ENCODE results near the gene CLIP2. TPM values are rescaled to one million over a fixed set of nuclear protein-coding genes. Genes with fewer than 3 reads are reported as not detected.
A peak's percentile ranks its signal among the peaks of the same experiment; 100 is the strongest.
"Not testable (repeated sequence)": the region's sequence is repeated elsewhere in the genome, so short reads cannot be mapped to it uniquely, and the experiment has no call there.

Gene CLIP2
- total RNA-seq, 1 donor from 2014 or later, result 40.7 TPM

DNA sequence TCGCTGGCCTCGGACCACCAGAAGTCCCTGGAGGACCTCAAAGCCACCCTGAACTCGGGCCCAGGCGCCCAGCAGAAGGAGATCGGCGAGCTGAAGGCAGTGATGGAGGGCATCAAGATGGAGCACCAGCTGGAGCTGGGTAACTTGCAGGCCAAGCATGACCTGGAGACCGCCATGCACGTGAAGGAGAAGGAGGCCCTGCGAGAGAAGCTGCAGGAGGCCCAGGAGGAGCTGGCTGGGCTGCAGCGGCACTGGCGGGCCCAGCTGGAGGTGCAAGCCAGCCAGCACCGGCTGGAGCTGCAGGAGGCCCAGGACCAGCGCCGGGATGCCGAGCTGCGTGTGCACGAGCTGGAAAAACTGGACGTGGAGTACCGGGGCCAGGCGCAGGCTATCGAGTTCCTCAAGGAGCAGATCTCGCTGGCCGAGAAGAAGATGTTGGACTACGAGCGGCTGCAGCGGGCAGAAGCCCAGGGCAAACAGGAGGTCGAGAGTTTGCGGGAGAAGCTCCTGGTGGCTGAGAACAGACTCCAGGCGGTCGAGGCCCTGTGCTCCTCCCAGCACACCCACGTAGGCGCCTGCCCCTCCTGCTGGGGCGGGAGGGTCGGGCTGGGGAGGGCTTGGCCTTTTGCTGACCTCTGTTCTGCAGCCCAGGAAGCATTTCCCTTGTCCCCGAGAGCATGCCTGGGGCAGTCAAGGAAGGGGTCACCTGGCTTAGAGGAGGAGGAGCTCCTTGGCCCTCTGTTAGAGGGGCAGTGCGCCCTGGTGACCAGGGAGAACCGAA lies 87.2 kb downstream of the CLIP2 start:
- no peak for DNase-seq

DNA sequence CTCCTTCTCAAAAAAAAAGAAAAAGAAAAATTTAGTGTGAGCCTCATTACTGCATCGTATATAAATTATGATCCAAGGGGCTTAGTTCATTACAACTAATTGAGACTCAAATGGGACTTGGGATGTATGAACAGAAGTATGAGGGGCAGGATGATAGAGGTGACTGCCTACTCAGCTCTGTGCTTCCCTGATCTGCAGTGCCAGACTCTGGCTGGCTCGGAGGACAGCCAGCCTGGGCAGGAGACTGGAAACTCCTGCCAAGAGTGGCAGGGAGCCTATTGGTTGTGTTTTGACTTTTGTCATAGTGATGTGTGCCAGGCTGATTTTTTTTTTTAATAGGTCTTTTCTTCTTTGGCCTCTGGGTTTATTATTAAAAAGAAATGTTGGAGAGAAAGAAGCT lies 90.7 kb downstream of the CLIP2 start:
- no peak for DNase-seq

DNA sequence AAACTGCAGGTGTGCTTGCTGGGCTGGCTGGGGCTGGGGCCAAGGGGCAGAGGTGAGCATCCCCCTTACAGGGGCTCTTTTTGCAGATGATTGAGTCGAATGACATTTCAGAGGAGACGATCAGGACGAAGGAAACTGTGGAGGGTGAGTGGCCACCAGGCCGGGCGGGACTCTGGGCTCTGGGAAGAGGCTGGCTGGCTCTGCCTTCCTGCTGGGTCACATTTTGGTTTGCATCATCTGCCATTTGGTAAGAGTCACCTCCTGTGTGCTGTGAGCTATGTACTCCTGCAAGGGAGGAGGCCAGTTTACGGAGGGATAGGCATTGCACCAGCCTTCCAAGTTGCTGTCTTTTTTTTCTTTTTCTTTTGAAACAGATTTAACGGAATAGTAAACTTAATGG lies 91.5 kb downstream of the CLIP2 start:
- DNase-seq, result no peak

DNA sequence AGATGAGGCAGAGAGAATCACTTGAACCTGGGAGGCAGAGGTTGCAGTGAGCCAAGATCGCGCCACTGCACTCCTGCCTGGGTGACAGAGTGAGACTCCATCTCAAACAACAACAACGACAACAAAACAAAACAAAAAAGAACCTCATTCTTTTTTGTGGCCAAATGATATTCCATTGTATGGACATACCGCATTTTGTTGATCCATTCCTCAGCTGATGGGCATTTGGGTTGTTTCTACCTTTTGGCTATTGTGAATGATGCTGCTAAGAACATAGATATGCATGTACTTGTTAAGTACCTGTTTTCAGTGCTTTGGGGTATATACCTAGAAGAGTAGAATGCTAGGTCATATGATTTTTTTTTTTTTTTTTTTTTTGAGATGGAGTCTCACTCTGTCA lies 94.9 kb downstream of the CLIP2 start:
- DNase-seq, result not testable (repeated sequence)

DNA sequence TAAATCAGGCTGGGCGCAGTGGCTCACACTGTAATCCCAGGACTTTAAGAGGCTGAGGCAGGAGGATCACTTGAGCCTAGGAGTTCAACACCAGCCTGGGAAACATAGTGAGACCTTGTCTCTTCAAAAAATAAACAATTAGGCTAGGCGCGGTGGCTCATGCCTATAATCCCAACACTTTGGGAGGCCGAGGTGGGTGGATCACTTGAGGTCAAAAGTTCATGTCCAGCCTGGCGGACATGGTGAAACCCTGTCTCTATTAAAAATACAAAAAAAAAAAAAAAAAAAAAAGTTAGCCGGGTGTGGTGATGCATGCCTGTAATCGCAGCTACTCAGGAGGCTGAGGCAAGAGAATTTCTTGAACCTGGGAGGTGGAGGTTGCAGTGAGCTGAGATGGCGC lies 95.6 kb downstream of the CLIP2 start:
- not testable (repeated sequence) for DNase-seq

DNA sequence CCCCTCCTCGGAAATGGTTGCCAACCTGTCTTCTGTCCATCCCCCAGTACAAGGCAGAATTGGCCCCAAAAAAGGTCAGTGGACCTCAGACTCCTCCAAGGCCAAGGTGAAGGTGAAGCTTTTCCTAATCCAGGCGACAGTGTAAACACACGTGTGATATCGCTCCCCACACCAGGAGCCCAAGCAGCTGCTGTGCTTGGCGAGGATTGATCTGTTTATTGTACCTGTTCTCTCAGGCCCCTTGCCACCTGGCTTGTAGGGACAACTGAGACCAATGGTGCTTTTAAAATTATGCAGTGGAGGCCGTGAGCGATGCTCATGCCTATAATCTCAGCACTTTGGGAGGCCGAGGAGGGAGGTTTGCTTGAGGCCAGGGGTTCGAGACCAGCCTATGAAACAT lies 98.4 kb downstream of the CLIP2 start:
- no peak for DNase-seq

DNA sequence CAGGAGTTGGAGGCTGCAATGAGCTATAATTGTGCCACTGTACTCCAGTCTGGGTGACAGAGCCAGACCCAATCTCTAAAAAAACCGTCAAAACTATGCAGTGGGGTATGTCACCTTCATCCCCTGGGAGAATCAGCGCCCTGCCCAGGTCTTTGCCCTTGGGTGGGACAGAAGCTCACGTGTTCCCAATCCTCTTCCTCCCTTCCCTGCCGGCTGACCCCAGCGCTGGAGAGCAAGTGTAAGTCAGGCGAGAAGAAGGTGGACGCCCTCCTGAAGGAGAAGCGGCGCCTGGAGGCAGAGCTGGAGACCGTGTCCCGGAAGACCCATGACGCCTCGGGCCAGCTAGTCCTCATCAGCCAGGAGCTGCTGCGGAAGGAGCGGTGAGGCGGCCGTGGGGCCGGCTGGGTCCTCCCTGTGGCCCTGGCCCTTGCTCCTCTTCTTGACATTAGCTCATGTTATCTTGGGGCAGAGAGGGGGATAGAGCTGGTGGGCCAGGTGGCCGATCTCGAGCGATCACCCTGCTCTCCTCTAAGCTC lies 99.7 kb downstream of the CLIP2 start:
- no peak for DNase-seq

DNA sequence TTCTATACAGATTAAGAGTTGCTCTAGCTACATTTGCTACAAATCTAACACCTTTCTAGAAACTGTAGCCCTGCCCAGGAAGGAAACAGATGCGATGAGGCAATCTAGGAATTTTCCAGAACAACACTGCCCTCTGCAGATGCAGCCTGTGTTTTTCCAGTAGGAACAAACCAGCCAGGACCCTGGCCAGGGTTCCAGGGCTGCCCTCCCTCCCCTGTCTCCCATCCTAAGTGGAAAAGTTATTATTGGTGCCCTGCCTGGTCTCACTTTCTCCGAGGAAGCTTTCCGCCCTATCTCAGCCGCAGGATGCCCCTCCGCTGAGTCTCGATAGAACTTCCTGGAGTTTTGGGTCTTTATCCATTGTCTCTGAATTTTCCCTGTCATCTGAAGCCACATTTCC lies 104.5 kb downstream of the CLIP2 start:
- peak; percentile 75 for DNase-seq

DNA sequence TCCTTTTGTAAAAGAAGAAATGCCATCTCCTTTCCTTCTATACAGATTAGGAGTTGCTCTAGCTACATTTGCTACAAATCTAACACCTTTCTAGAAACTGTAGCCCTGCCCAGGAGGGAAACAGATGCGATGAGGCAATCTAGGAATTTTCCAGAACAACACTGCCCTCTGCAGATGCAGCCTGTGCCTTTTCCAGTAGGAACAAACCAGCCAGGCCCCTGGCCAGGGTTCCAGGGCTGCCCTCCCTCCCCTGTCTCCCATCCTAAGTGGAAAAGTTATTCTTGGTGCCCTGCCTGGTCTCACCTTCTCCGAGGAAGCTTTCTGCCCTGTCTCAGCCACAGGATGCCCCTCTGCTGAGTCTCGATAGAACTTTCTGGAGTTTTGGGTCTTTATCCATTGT lies 105.4 kb downstream of the CLIP2 start:
- DNase-seq, result peak; percentile 70

DNA sequence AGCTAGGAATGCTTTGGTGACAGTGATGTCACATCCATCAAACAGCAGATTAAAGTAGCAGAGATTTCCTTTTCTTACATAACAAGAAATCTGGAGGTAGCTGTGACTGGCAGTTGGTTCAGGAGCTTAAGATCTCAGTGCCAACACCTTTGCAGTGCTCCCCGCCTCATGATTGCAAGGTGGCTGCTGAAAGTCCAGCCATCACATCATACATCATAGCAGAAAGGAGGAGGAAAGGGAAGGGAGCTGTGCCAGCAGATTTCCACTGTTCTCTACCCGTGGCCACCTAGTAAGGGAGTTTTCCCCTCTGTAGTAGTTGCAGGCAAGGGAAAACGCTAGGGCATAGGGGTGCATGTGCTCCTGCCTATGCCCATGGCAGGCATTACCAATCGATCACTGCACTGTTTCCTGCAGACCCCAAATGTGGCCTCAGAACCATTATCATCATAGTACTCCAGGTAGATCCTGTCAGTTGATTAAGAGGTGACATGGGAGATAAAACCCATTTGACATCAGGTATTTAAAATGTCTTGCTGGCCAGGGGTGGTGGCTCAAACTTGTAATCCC lies 106.6 kb downstream of the CLIP2 start:
- no peak for DNase-seq

DNA sequence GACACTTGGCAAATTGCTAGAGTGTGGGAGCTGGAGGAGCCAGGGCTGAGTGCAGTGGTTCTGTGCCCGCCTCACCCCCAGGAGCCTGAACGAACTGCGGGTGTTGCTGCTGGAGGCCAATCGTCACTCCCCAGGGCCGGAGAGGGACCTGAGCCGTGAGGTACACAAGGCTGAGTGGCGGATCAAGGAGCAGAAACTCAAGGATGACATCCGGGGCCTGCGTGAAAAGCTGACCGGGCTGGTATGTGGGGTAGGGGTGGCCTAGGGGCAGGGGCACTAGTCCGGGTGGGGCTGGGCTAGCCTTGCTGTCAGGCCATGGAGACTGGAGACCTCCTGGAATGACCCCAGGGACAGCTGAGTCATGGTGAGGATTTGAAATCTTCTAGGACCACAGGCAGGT lies 107.8 kb downstream of the CLIP2 start:
- no peak for DNase-seq

DNA sequence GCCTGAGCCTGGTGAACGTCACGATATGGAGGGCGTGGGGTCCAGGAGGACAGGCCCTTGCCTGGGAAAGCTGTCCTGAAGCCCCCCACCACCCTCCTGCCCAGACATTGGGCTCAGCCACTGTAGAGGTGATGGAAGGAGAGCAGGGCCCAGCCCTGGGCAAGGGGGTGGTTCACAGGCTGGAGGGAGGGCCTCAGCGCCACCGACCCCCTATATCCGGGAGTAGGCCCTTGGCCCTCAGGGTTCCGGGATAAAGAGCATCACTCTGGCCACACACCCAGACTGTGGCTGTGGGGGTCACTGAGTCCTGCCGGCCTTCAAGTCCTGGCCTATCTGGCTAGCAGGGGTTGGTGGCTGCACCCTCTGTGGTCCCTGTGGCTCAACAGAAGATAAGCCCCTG lies 109.2 kb downstream of the CLIP2 start:
- DNase-seq, result no peak

DNA sequence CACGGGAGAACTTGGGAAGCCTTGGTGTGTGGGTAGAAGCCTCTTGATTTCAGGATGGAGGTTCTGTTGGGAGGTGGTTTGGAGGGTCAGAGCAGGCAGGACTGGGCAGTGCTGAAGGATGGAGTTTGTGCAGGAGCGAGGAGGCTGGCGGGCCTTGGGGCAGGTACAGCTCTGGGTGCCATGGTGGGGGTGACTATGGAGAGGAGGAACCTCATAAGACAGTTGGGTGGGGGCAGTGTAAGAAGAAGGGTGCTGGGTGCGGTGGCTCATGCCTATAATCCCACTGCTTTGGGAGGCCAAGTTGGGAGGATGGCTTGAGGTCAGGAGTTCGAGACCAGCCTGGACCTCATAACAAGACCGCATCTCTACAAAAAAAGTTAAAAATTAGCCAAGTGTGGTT lies 109.8 kb downstream of the CLIP2 start:
- no peak for DNase-seq

DNA sequence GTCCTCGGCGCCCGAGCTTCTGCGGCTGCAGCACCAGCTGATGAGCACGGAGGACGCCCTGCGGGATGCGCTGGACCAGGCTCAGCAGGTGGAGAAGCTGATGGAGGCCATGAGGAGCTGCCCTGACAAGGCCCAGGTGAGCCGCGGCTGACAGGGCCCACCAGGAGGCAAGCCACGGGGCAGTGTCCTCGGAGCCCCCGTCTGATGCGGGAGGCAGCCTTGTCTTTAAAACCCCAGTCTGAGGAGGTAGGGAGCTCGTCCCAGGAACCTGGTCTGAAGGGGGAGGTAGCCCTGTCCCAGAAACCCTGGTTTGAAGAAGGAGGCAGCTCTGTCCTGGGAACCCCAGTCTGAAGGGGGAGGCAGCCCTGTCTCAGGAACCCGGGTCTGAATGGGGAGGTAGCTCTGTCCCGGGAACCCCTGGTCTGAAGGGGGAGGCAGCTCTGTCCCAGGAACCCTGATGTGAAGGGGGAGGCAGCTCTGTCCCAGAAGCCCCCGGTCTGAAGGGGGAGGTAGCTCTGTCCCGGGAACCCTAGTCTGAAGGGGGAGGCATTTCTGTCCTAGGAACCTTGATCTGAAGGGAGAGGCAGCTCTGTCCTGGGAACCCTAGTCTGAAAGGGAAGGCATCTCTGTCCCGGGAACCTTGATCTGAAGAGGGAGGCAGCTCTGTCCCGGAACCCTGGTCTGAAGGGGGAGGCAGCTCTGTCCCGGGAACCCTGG lies 111.4 kb downstream of the CLIP2 start:
- no peak for DNase-seq

DNA sequence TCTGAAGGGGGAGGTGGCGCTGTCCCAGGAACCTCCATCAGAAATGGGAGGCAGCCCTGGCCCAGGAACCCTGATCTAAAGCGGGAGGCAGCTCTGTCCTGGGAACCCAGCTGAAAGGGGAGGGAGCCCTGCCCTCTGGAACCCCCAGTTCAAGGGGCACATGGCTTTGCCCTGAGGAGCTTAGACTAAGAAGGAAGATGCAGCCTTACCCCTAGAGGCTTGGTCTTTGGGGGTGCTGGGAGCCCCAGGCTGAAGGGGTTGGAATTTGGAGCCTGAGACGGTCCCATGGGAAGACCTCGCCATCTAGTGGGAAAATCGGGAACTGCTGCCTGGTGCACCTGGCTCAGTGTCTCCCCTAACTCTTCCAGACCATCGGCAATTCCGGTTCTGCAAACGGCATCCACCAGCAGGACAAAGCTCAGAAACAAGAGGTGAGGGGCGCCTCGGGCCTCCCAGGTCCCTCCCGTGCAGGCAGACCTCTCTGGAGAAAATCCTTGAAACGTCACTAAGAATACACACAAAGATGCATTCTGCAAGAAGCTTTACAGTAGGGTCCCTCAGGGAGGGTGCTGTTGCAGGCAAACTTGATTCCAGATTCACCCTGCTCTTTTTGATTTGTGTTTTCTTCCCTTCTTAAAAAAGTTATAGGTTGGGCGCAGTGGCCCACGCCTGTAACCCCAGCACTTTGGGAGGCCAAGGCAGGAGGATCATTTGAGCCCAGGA lies 112.1 kb downstream of the CLIP2 start:
- peak; percentile 77 for DNase-seq

DNA sequence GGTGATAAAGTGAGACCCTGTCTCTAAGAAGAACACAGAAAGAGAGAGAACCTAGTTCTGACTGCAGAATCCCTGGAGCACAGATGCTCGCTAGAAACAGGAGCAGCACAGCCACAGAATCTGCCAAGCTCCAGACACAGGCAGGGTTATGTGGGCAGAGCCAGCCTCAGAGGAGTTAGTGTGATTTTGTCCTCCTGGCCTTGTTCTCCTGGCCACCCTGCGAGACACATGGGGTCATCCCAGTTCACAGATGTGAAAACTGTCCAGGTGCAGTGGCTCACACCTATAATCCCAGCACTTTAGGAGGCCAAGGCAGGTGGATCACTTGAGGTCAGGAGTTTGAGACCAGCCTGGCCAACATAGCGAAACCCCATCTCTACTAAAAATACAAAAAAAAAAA lies 113.5 kb downstream of the CLIP2 start:
- DNase-seq, result not testable (repeated sequence)

DNA sequence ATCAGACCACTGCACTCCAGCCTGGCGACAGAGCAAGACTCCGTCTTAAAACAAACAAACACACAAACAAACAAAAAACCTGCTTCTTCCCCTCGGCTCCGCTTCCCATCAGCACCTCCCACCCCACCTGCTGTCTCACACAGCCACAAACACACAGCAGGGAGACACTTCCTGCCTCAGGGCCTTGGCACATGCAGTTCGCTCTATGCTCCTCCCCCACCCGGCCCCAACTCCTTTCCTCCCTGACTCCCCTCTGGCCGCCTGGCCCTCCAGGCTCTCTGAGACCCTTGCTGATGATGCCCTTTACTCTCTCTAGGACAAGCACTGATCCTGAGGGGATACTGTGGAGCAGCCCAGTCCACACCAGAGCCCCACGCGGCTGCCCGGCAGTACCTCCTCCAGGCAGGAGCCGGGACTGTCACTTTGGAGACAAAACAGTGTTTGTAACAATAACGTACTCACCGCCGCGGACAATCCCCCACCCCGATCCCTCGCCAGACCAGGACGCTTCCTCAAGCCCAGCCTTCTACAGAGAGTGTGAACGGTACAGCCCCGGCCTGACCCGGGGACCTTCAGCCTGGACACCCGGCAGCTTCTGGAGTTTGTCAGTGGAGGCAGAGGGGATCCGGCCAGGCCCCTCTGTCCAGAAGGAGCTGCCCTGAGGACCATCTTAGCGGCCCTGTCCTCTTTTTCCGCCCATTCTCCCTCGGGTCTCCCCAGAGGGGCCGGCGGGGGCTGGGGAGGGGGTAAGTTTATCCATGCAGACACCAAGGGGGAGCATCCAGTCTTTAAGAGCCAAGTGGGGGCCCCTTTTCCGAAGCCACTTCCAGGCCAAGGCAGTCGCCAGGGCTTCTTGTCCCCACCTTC lies 114.5 kb downstream of the CLIP2 start:
- no peak for DNase-seq

DNA sequence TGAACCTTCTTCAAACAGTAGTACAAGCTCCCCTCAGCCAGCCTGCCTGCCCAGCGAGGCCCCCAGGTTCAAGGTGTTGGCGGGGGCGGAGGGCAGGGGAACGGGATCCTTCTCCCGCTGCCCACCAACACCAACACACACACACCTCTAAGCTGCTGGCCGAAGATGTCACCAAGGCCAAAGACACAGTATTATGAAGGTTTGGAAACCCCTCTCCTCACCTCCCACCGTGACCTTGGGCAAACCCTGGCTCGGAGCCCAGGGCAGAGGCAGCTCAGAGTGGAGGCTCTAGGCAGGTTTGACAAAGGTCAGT lies 115.1 kb downstream of the CLIP2 start:
- no peak for DNase-seq

DNA sequence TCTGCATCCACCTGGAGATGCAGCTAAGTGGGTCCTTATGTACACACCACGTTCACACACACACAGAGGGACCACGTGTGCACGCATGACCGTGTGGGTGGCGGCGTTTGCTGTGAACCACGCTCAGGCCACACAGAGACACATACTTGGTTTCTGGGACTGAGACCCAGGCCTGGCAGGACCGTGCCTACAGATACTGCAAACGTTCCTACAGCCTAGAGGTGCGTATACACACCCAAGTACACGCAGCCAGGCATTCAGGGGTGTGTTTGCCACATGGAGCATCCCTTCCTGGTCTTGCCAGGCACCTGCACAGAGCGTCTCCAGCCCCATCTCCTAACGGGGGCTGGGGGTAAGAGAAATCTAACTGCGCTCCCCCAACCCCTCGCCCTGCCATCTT lies 115.5 kb downstream of the CLIP2 start:
- DNase-seq, result no peak

DNA sequence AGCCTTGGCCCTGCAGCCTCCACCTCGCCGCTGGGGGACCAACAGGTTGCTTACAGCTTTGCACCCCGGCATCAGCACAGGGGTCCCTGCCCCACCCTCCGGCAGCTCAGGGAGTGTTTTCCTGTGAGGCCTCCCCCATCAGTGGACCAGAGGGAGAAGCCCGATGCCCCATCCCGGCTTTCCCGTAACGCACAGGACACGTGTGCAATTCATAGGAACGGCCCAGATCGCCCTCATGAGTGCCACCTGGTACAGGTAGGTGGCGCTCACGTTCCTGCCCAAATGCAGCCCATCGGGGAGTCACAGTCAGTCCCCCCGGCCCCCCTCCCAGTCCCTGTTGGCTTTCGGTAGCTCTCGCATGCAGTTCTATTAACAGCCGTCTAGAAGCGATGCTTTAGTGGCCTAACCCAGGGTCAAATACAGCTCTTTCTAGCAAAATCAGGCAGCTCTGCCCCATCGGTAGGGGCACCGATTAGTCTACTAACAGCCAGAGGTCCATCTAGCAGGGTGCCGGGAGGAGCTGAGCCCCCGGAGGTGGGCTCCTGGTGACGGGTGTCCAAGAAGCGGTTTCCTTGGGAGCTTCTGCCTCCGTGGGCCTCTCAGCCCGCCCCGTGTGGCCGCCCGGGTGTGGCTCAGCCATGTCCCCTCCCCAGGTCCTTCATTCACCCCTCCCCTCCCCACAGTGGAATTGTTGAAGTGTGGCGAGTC lies 116.1 kb downstream of the CLIP2 start:
- peak; percentile 33 for DNase-seq

DNA sequence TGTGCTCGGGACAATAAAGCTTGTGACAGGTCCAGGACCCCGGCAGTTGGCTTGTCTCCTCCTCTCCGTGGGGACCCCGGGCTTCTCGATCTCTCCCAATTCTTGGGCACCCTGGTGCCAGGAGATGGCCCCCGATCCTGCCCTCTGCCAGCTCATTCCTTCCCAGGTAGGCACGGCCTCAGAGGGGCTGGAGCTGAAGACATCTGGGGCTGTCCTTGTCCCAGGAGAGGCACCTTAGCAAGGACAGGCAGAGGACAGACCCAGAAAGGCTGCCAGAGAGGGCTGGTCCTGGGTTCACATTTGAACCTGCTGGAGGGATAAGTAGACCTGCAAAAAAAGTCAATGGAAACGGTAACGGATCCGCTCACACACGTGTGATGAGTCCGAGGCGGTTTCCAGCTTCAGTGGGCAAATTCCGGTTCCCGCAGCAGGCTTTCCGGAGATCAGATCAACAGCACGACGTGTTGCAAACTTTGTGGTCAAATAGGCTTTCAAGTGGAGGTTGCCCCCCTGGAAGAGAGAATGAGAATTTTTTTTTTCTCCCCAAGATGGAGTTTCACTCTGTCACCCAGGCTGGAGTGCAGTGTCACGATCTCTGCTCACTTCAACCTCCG lies 116.8 kb downstream of the CLIP2 start:
- no peak for DNase-seq
